Heart left ventricle (tissue), 16 donors: Measurements from ENCODE around the gene CCDC154. TPM values are rescaled to one million over a fixed set of nuclear protein-coding genes. Genes with fewer than 3 reads are reported as not detected.

Experiments
- ATAC-seq, 4 donors: fragments of 200-7000 bp; cut with Tn5 transposase; one replicate each; pipeline ENCODE4 v1.9.1; 2020 to 2022; ENCODE audit warnings: moderate library complexity in 4 of 4, mild to moderate bottlenecking in 3 of 4, moderate number of reproducible peaks in 1 of 4
- DNase-seq, 5 donors: peaks; one replicate each; pipeline ENCODE4 v3.0.0-alpha.2; 2020
- H3K27ac ChIP-seq, 12 donors: fragments of 200-600 bp; sonication (generic) in 4 of 12; one replicate each; pipeline versions ENCODE4 v1.5.0 to v1.8.0; 2016 to 2022; ENCODE audit warnings: mild to moderate bottlenecking in 2 of 12
- H3K27me3 ChIP-seq, 9 donors: fragments of 200-600 bp; sonication (generic) in 2 of 9; one replicate each; pipeline versions ENCODE4 v1.5.1 to v1.8.0; 2016 to 2022; ENCODE audit warnings: mild to moderate bottlenecking in 3 of 9
- H3K36me3 ChIP-seq, 9 donors: fragments of 200-600 bp; sonication (generic) in 2 of 9; one replicate each; pipeline versions ENCODE4 v1.5.0 to v1.8.0; 2018 to 2022; ENCODE audit warnings: mild to moderate bottlenecking in 2 of 9
- H3K4me1 ChIP-seq, 12 donors: fragments of 200-600 bp; sonication (generic) in 4 of 12; one replicate each; pipeline versions ENCODE4 v1.5.0 to v1.8.0; 2016 to 2022; ENCODE audit warnings: mild to moderate bottlenecking in 3 of 12
- H3K4me3 ChIP-seq, 12 donors: fragments of 200-600 bp; sonication (generic) in 4 of 12; one replicate each; pipeline versions ENCODE4 v1.5.0 to v1.8.0; 2017 to 2022; ENCODE audit warnings: mild to moderate bottlenecking in 9 of 12, moderate library complexity in 4 of 12
- H3K9me3 ChIP-seq, 12 donors: fragments of 200-600 bp; sonication (generic) in 4 of 12; one replicate each; pipeline versions ENCODE4 v1.5.0 to v1.8.0; 2016 to 2022; ENCODE audit warnings: mild to moderate bottlenecking in 1 of 12
- POLR2A ChIP-seq, 2 donors: fragments of 450-650 bp; IDR thresholded peaks; one replicate each; pipeline ENCODE4 v1.6.1; 2017; ENCODE audit warnings: antibody characterized with exemption in 2 of 2, mild to moderate bottlenecking in 2 of 2, moderate library complexity in 2 of 2
- WGBS, 4 donors: extraction: QIAGEN DNeasy Blood & Tissue Kit in 2 of 4; methylation state at CpG; one replicate each; pipeline versions ENCODE4 v1.1.5 to v1.1.7; 2013 to 2018; 5-methylcytosine and 5-hydroxymethylcytosine counted together
- intact Hi-C, 10 donors: fragments of 100-400 bp; cut with DNase I; formaldehyde crosslinking; loops; one replicate each; pipeline versions ENCODE4 v1.11.1 to v1.14.2; 2022
- polyA plus RNA-seq, 2 donors: library from polyadenylated mRNA; stranded (reverse); fragments of 200-250 nt; gene quantifications; one replicate each; pipeline ENCODE4 v1.2.3, GENCODE V29; 2013
- total RNA-seq, 9 donors: library from RNA; depleted of rRNA in 2 of 9; stranded (reverse); fragments of >200 nt in 2 of 9; fragmentation: NEBNext Ultra II Directional in 3 of 9; extraction: Animal tissue kit (Norgen Biotek cat#: 25700) in 3 of 9; gene quantifications; one replicate each; pipeline versions ENCODE4 v1.1.0 to v1.2.4, GENCODE V29; 2016 to 2023
- TF ChIP-seq, protein P1 (sequence below), 12 donors: fragments of 200-600 bp; sonication (generic) in 4 of 12; IDR thresholded peaks; one replicate each; pipeline versions ENCODE4 v1.5.0 to v1.8.0; 2018 to 2022; ENCODE audit warnings: antibody characterized with exemption in 12 of 12, mild to moderate bottlenecking in 5 of 12
- donor health status: ischemic (EF 13 %, LVEDD 7.1; RV severe dilation, severe dysfunction).
- donor health status: healthy with polysubstance abuse.
- donor health status: DM: no; HTN: yes; CAD: no.
- donor health status: DM: no; HTN: no; CAD: no.
- donor health status: ischemic (EF 25% LVEDD 6.9; RV normal size, moderate dysfunction).
- donor health status: ischemic (EF 25% LVEDD 5.7; RV mildly dilated, moderate dysfunction).
- donor health status: healthy.
- donor health status: DM: yes; HTN: yes; CAD: no.
- donor health status: ischemic (EF 35%, LVEDD 5.7; RV mildly dilated, moderate dysfunction).
- donor health status: nonischemic (EF 11% LVEDD 7.7; RV severe dilation, severe dysfunction).
- donor health status: DM: yes; HTN: yes; CAD: no.
- donor health status: PGD.
- donor health status: ischemic (EF 29% LVEDD 5.4; RV normal size, mild dysfunction).
- donor health status: nonischemic (EF 23%, LVEDD 6.1; RV moderate dilation, normal function).

Gene CCDC154
- total and polyA plus RNA-seq, 11 donors: 0.14 to 1.5 (median 0.68) TPM; not detected in 2

- no peaks in the 10 kb centered on the region for H3K9me3 ChIP-seq
- TF ChIP-seq POLR2A (IDR thresholded peaks at IDR 0.05): no peak
- TF ChIP-seq, protein P1, sequence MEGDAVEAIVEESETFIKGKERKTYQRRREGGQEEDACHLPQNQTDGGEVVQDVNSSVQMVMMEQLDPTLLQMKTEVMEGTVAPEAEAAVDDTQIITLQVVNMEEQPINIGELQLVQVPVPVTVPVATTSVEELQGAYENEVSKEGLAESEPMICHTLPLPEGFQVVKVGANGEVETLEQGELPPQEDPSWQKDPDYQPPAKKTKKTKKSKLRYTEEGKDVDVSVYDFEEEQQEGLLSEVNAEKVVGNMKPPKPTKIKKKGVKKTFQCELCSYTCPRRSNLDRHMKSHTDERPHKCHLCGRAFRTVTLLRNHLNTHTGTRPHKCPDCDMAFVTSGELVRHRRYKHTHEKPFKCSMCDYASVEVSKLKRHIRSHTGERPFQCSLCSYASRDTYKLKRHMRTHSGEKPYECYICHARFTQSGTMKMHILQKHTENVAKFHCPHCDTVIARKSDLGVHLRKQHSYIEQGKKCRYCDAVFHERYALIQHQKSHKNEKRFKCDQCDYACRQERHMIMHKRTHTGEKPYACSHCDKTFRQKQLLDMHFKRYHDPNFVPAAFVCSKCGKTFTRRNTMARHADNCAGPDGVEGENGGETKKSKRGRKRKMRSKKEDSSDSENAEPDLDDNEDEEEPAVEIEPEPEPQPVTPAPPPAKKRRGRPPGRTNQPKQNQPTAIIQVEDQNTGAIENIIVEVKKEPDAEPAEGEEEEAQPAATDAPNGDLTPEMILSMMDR (IDR thresholded peaks at IDR 0.05): no peak
- 84 to 87% (median 85%) methylated on average over 10 of the region's 10 CpGs for WGBS, 4 donors
- H3K36me3 ChIP-seq: peaks cover 0 to 78% (median 60%) of the 10 kb centered on the region in 9 donors
- no peak overlapping the region for H3K4me3 ChIP-seq
- ATAC-seq (no peak), DNase-seq (no peak)
- H3K4me1 ChIP-seq: no peaks in the 10 kb centered on the region
- no peaks in the 10 kb centered on the region for H3K27me3 ChIP-seq
- no peak overlapping the region for H3K27ac ChIP-seq
- intact Hi-C loops: no loop called here
Measured at GRCh38 chr16:1459967-1460366, 15.6 kb upstream of the CCDC154 start.

DNA sequence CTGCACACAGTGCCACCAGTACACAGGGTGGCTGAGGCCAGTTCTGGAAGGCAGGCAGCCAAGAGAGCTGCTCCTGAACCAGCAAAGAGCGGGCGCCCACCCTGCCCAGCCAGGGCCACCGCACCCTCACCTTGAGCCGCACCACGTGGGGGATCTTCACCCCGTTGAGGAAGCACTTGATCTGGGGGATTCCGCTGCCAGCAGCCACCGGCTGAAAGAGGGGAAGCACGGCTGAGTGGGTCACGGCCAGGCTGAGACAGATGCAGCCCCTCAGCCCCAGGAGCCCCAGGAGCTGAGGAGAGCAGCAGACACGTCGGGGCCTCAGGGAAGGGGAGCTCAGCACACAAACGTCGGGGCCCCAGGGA is 14.6 kb upstream of the CCDC154 start:
- Histone ChIP-seq H3K27ac (no peak overlapping the region), H3K4me3 (no peak overlapping the region), H3K36me3 (peaks cover 0 to 79% (median 67%) of the 10 kb centered on the region in 9 donors), H3K27me3 (no peaks in the 10 kb centered on the region), H3K4me1 (no peaks in the 10 kb centered on the region), H3K9me3 (no peaks in the 10 kb centered on the region)
- ATAC-seq: no peak
- no peak for DNase-seq
- TF ChIP-seq, protein P1 (IDR thresholded peaks at IDR 0.05): no peak
- TF ChIP-seq POLR2A (IDR thresholded peaks at IDR 0.05): no peak
- 83 to 90% (median 87%) methylated on average over 10 to 14 of the region's 14 CpGs for WGBS, 4 donors
- intact Hi-C loops: no loop called here

DNA sequence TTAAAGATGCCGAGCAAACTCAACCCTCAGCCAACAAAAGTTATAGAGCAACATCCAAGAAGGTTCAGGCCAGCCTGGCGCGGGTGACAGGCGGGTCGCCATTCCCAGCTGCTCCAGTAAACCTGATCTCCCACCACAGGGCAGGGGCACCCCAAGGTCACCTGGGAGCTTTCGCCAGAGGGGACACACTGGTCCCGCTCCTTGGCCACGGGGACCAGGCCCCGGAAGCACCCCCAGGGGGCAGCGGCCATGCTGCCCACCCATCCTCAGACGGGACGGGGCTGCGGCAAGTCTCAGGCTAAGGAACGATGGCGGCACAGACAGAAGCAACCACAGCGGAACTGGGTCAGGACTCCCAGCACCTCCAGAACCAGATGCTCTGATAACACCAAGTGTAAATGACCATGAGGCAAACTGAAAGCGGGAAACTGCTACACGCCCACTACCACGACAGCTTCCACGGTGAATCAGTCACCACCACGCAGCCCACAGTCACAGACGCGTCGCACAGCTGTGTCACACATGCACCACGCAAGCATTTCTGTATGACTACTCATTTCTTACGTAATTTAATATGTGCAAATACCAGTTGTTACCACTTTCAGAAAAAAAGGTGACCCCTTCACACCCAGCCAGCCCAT is 14.1 kb upstream of the CCDC154 start:
- Histone ChIP-seq H3K36me3 (peaks cover 0 to 79% (median 71%) of the 10 kb centered on the region in 9 donors), H3K4me3 (no peak overlapping the region), H3K27ac (no peak overlapping the region), H3K4me1 (no peaks in the 10 kb centered on the region), H3K27me3 (no peaks in the 10 kb centered on the region), H3K9me3 (no peaks in the 10 kb centered on the region)
- TF ChIP-seq, protein P1 (IDR thresholded peaks at IDR 0.05): no peak
- no peak for TF ChIP-seq POLR2A (IDR thresholded peaks at IDR 0.05)
- DNase-seq (no peak), ATAC-seq (no peak)
- intact Hi-C loops: no loop called here
- 93 to 95% (median 94%) methylated on average over 24 to 26 of the region's 26 CpGs for WGBS, 4 donors

- intact Hi-C loops: no loop called here
- WGBS, 4 donors: 89 to 94% (median 93%) methylated on average over 34 to 42 of the region's 42 CpGs
- peak in 1 of 5 donors; percentile 52 for DNase-seq
- H3K4me3 ChIP-seq: no peak overlapping the region
- H3K9me3 ChIP-seq: no peaks in the 10 kb centered on the region
- H3K4me1 ChIP-seq: no peaks in the 10 kb centered on the region
- H3K27ac ChIP-seq: no peak overlapping the region
- TF ChIP-seq POLR2A (IDR thresholded peaks at IDR 0.05): no peak
- TF ChIP-seq, protein P1 (IDR thresholded peaks at IDR 0.05): no peak
- no peaks in the 10 kb centered on the region for H3K27me3 ChIP-seq
- no peak for ATAC-seq
- H3K36me3 ChIP-seq: peaks cover 0 to 82% (median 73%) of the 10 kb centered on the region in 9 donors
Measured at GRCh38 chr16:1457489-1458245, 13.3 kb upstream of the CCDC154 start.
